Smooth muscle cell (in vitro differentiated cells): ENCODE measurements around the gene ARRB2. TPM values are rescaled to one million over a fixed set of nuclear protein-coding genes. Genes with fewer than 3 reads are reported as not detected.
"Not testable (repeated sequence)": the region's sequence is repeated elsewhere in the genome, so short reads cannot be mapped to it uniquely, and the experiment has no call there.

Experiments
- DNase-seq: peaks from one replicate; lab custom pipeline; 2025; ENCODE audit not compliant: unreplicated experiment; lab: John Stamatoyannopoulos, UW
- H2AFZ ChIP-seq: fragments of 200-600 bp; sonication (generic); 2 replicates; pipeline ENCODE4 v1.6.0; 2016; ENCODE audit warnings: antibody characterized with exemption, low read depth, mild to moderate bottlenecking
- H3F3A ChIP-seq: fragments of 200-600 bp; sonication (generic); 2 replicates; pipeline ENCODE4 v1.6.0; 2017; ENCODE audit warnings: antibody characterized with exemption, low read depth
- H3K27ac ChIP-seq: fragments of 200-600 bp; sonication (generic); 2 replicates; pipeline ENCODE4 v1.5.1; 2016; ENCODE audit warnings: low read depth, mild to moderate bottlenecking
- H3K27me3 ChIP-seq: fragments of 200-600 bp; sonication (generic); 2 replicates; pipeline ENCODE4 v1.6.1; 2016; ENCODE audit warnings: low read depth, mild to moderate bottlenecking
- H3K36me3 ChIP-seq: fragments of 200-600 bp; sonication (generic); 2 replicates; pipeline ENCODE4 v1.5.1; 2016; ENCODE audit warnings: low read depth
- H3K4me1 ChIP-seq: fragments of 200-600 bp; sonication (generic); 2 replicates; pipeline ENCODE4 v1.5.1; 2016; ENCODE audit warnings: low read depth
- H3K4me2 ChIP-seq: fragments of 200-600 bp; sonication (generic); 2 replicates; pipeline ENCODE4 v1.6.0; 2016; ENCODE audit warnings: mild to moderate bottlenecking
- H3K4me3 ChIP-seq: fragments of 200-600 bp; sonication (generic); 2 replicates; pipeline ENCODE4 v1.5.1; 2016; ENCODE audit warnings: mild to moderate bottlenecking
- H3K79me2 ChIP-seq: fragments of 200-600 bp; sonication (generic); 2 replicates; pipeline ENCODE4 v1.6.0; 2016; ENCODE audit warnings: low read depth, mild to moderate bottlenecking
- H3K9ac ChIP-seq: fragments of 200-600 bp; sonication (generic); 2 replicates; pipeline ENCODE4 v1.6.0; 2016; ENCODE audit warnings: low read depth
- H3K9me3 ChIP-seq: fragments of 200-600 bp; sonication (generic); replicated peaks from 2 replicates; pipeline ENCODE4 v1.5.1; 2016; ENCODE audit warnings: low read depth
- H4K20me1 ChIP-seq: fragments of 200-600 bp; sonication (generic); 2 replicates; pipeline ENCODE4 v1.6.0; 2016; ENCODE audit warnings: low read depth
- WGBS: methylation state at CpG from one replicate; pipeline ENCODE4 v1.1.7; 2016; ENCODE audit warnings: low lambda C conversion rate; 5-methylcytosine and 5-hydroxymethylcytosine counted together
- polyA plus RNA-seq: library from polyadenylated mRNA; unstranded; fragments of >200 nt; fragmentation: Nextera tagmentation; extraction: Ambion mirVana; gene quantifications from 2 replicates; pipeline ENCODE4 v1.2.1, GENCODE V29; 2016
- total RNA-seq: library from RNA; depleted of rRNA; stranded (reverse); fragments of >200 nt; gene quantifications from 2 replicates; pipeline ENCODE4 v1.2.3, GENCODE V29; 2014
- TF ChIP-seq, protein P1 (sequence below): fragments of 200-600 bp; sonication (generic); IDR thresholded peaks from 2 replicates; pipeline ENCODE4 v1.5.1; 2017; ENCODE audit warnings: borderline replicate concordance, mild to moderate bottlenecking, antibody characterized with exemption; ENCODE audit not compliant: insufficient read depth, poor library complexity, severe bottlenecking

Gene ARRB2
- total and polyA plus RNA-seq, 2 experiments from 2014 or later: 4.0 to 7.6 TPM

GRCh38 chr17:4696437-4696805 lies 14.0 kb upstream of the ARRB2 start:
- no peaks in the 10 kb centered on the region for H3F3A ChIP-seq
- no peaks in the 10 kb centered on the region for H3K27me3 ChIP-seq
- no peak overlapping the region for H2AFZ ChIP-seq
- H3K4me3 ChIP-seq: no peak overlapping the region
- H3K4me1 ChIP-seq: no peaks in the 10 kb centered on the region
- H3K27ac ChIP-seq: no peak overlapping the region
- H3K36me3 ChIP-seq: no peaks in the 10 kb centered on the region
- H3K9me3 ChIP-seq: no peaks in the 10 kb centered on the region
- peaks cover 75% of the 10 kb centered on the region for H4K20me1 ChIP-seq
- no peak overlapping the region for H3K9ac ChIP-seq
- DNase-seq: no peak
- H3K79me2 ChIP-seq: peaks cover 76% of the 10 kb centered on the region
- WGBS: 95% methylated on average over 6 of the region's 6 CpGs
- TF ChIP-seq, protein P1, sequence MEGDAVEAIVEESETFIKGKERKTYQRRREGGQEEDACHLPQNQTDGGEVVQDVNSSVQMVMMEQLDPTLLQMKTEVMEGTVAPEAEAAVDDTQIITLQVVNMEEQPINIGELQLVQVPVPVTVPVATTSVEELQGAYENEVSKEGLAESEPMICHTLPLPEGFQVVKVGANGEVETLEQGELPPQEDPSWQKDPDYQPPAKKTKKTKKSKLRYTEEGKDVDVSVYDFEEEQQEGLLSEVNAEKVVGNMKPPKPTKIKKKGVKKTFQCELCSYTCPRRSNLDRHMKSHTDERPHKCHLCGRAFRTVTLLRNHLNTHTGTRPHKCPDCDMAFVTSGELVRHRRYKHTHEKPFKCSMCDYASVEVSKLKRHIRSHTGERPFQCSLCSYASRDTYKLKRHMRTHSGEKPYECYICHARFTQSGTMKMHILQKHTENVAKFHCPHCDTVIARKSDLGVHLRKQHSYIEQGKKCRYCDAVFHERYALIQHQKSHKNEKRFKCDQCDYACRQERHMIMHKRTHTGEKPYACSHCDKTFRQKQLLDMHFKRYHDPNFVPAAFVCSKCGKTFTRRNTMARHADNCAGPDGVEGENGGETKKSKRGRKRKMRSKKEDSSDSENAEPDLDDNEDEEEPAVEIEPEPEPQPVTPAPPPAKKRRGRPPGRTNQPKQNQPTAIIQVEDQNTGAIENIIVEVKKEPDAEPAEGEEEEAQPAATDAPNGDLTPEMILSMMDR: no peak
- H3K4me2 ChIP-seq: no peak overlapping the region

- WGBS: 89% methylated on average over 13 of the region's 13 CpGs
- H2AFZ ChIP-seq, H3K4me3 ChIP-seq, H3K36me3 ChIP-seq, H3K9me3 ChIP-seq, H3K27me3 ChIP-seq, DNase-seq, H3K4me2 ChIP-seq, H3K27ac ChIP-seq, H3F3A ChIP-seq, H3K9ac ChIP-seq: not testable (repeated sequence)
- Histone ChIP-seq H4K20me1 (peaks cover 46% of the 10 kb centered on the region), H3K79me2 (peaks cover 81% of the 10 kb centered on the region), H3K4me1 (peaks cover 12% of the 10 kb centered on the region)
Measured at GRCh38 chr17:4699401-4700056, 10.9 kb upstream of the ARRB2 start.

GRCh38 chr17:4701116-4701515 lies 9.3 kb upstream of the ARRB2 start:
- H3K27ac ChIP-seq: no peak overlapping the region
- H3K9me3 ChIP-seq: no peaks in the 10 kb centered on the region
- H3K9ac ChIP-seq: no peak overlapping the region
- TF ChIP-seq, protein P1: no peak
- DNase-seq: no peak
- no peak overlapping the region for H3K4me2 ChIP-seq
- H3K36me3 ChIP-seq: no peaks in the 10 kb centered on the region
- peaks cover 71% of the 10 kb centered on the region for H3K79me2 ChIP-seq
- 100% methylated on average over 1 of the region's 1 CpG for WGBS
- H4K20me1 ChIP-seq: peaks cover 32% of the 10 kb centered on the region
- H3K4me3 ChIP-seq: no peak overlapping the region
- H3F3A ChIP-seq: no peaks in the 10 kb centered on the region
- H3K4me1 ChIP-seq: peaks cover 12% of the 10 kb centered on the region
- H2AFZ ChIP-seq: no peak overlapping the region
- no peaks in the 10 kb centered on the region for H3K27me3 ChIP-seq

DNA sequence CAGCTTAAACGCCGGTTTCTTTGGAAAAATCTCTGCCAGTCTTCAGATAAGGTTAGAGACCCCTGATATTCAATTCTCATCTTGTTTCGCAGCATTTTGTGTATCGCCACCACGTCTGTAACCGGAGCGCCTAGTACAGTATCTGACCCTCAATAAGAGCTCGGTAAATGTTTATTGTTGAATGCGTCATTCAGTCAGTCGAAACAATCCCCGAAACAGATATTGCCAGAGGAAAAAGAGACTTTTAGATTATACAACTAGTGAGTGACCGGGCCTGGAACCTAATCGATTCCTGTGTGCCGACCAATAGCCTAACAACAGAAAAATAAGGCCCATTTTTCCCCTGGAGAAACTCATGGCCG lies 7.1 kb upstream of the ARRB2 start:
- Histone ChIP-seq H3K27me3 (no peaks in the 10 kb centered on the region), H3K27ac (no peak overlapping the region), H3K9me3 (no peaks in the 10 kb centered on the region), H2AFZ (peak overlapping the region; percentile 85), H3K36me3 (no peaks in the 10 kb centered on the region), H3K4me3 (peak overlapping the region; percentile 77), H3K9ac (peak overlapping the region; percentile 85), H3K4me1 (peaks cover 12% of the 10 kb centered on the region), H3F3A (no peaks in the 10 kb centered on the region), H4K20me1 (peaks cover 10% of the 10 kb centered on the region), H3K79me2 (peaks cover 51% of the 10 kb centered on the region), H3K4me2 (peak overlapping the region; percentile 93)
- no peak for DNase-seq
- TF ChIP-seq, protein P1: no peak
- WGBS: 7% methylated on average over 15 of the region's 15 CpGs

DNA sequence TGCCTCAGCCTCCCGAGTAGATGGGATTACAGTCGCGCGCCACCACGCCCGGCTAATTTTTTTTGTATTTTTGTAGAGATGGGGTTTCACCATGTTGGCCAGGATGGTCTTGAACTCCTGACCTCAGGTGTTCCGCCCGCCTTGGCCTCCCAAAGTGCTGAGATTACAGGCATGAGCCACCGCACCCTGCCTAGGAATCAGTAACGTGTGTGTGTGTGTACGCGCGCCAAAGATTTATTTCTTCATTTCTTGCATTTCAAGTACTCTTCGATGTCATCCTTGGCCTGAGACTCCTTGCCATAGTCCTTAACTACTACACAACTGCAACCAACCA lies 5.9 kb upstream of the ARRB2 start:
- Histone ChIP-seq H2AFZ (peak overlapping the region; percentile 85), H3K4me1 (peaks cover 12% of the 10 kb centered on the region), H3K79me2 (peaks cover 41% of the 10 kb centered on the region), H3K4me3 (peak overlapping the region; percentile 77), H3K4me2 (peak overlapping the region; percentile 93), H3K9ac (peak overlapping the region; percentile 85)
- not testable (repeated sequence) for H3F3A ChIP-seq, H3K27me3 ChIP-seq, H4K20me1 ChIP-seq, DNase-seq, H3K9me3 ChIP-seq, H3K27ac ChIP-seq, H3K36me3 ChIP-seq
- 65% methylated on average over 14 of the region's 14 CpGs for WGBS
